Gastrocnemius medialis (tissue), 4 donors: Measurements from ENCODE around the gene AGPS. TPM values are rescaled to one million over a fixed set of nuclear protein-coding genes. Genes with fewer than 3 reads are reported as not detected.

Source experiments
- ATAC-seq, 2 donors: fragments of 150-250 bp; one replicate each; pipeline ENCODE4 v1.9.1; 2016
- DNase-seq, 2 donors: peaks; one replicate each; pipeline ENCODE4 v3.0.0-alpha.2; 2019
- H3K27ac ChIP-seq, 4 donors: fragments of 200-600 bp; sonication (generic); 1 replicate in 1 of 4; 2 replicates in 3 of 4; pipeline ENCODE4 v1.5.1; 2016 to 2018; ENCODE audit warnings: mild to moderate bottlenecking in 2 of 4, moderate library complexity in 1 of 4
- H3K27me3 ChIP-seq, 3 donors: fragments of 200-600 bp; sonication (generic) in 2 of 3; 1 replicate in 1 of 3; 2 replicates in 2 of 3; pipeline versions ENCODE4 v1.5.1 to v1.6.0; 2016 to 2019; ENCODE audit warnings: mild to moderate bottlenecking in 1 of 3, moderate library complexity in 1 of 3
- H3K36me3 ChIP-seq, 2 donors: fragments of 200-600 bp; sonication (generic) in 1 of 2; one replicate each; pipeline ENCODE4 v1.5.1; 2017 to 2018
- H3K4me1 ChIP-seq, 2 donors: fragments of 200-600 bp; sonication (generic) in 1 of 2; one replicate each; pipeline ENCODE4 v1.5.1; 2016 to 2017; ENCODE audit warnings: mild to moderate bottlenecking in 2 of 2
- H3K4me3 ChIP-seq, 4 donors: fragments of 200-600 bp; sonication (generic) in 3 of 4; 1 replicate in 1 of 4; 2 replicates in 3 of 4; pipeline ENCODE4 v1.5.1; 2016 to 2019; ENCODE audit warnings: mild to moderate bottlenecking in 2 of 4
- H3K9me3 ChIP-seq, 3 donors: fragments of 200-600 bp; sonication (generic) in 2 of 3; 1 replicate in 1 of 3; 2 replicates in 2 of 3; pipeline ENCODE4 v1.5.1; 2016 to 2019
- CTCF ChIP-seq, 5 experiments: fragments of 450-650 bp in 3 of 5; fragments of 200-600 bp in 2 of 5; sonication (generic) in 2 of 5; IDR thresholded peaks in 4 of 5; conservative IDR thresholded peaks in 1 of 5; 1 replicate in 4 of 5; 2 replicates in 1 of 5; pipeline ENCODE4 v1.5.1; 2016 to 2019; ENCODE audit warnings: antibody characterized with exemption in 5 of 5, mild to moderate bottlenecking in 3 of 5, moderate library complexity in 3 of 5
- POLR2A ChIP-seq, 2 donors: fragments of 450-650 bp; IDR thresholded peaks; one replicate each; pipeline ENCODE4 v1.6.1; 2017; ENCODE audit warnings: antibody characterized with exemption in 2 of 2, mild to moderate bottlenecking in 2 of 2, moderate library complexity in 2 of 2
- in situ Hi-C, 4 donors: fragments of 200-750 bp; cut with MboI; loops; one replicate each; pipeline versions ENCODE4 v1.15.0 to v1.8.0; 2017; ENCODE audit warnings: low sequenced_read_pairs in 4 of 4
- intact Hi-C: fragments of 100-400 bp; cut with DNase I; formaldehyde crosslinking; loops from one replicate; pipeline ENCODE4 v1.15.1; 2023; ENCODE audit warnings: low total_unique reads
- total RNA-seq, 4 donors: library from RNA; depleted of rRNA; stranded (reverse); fragments of >200 nt; gene quantifications; one replicate each; pipeline versions ENCODE4 v1.1.0 to v1.2.3, GENCODE V29; 2016

The AGPS gene
- total RNA-seq, 4 donors from 2014 or later: 23.1 to 30.9 (median 26.2) TPM

- Histone ChIP-seq H3K27ac (no peak overlapping the region), H3K27me3 (no peaks in the 10 kb centered on the region), H3K4me3 (no peak overlapping the region), H3K9me3 (no peaks in the 10 kb centered on the region), H3K4me1 (no peaks in the 10 kb centered on the region), H3K36me3 (no peaks in the 10 kb centered on the region)
- no peak for TF ChIP-seq CTCF (IDR thresholded peaks at IDR 0.05 in 4 of 5, conservative IDR thresholded peaks at IDR 0.05 in 1 of 5)
- no peak for TF ChIP-seq POLR2A (IDR thresholded peaks at IDR 0.05)
- ATAC-seq (no peak), DNase-seq (no peak)
- intact Hi-C loops: no loop called here
- in situ Hi-C loops: no loop called here
These were observed 145.8 kb downstream of the AGPS start for GRCh38 chr2:177538323-177538722.

GRCh38 chr2:177540283-177540682 lies 147.7 kb downstream of the AGPS start:
- H3K9me3 ChIP-seq: no peaks in the 10 kb centered on the region
- no peak overlapping the region for H3K27ac ChIP-seq
- ATAC-seq: no peak
- no peak overlapping the region for H3K4me3 ChIP-seq
- H3K36me3 ChIP-seq: no peaks in the 10 kb centered on the region
- no peaks in the 10 kb centered on the region for H3K27me3 ChIP-seq
- in situ Hi-C loops (no loop called here), intact Hi-C loops (no loop called here)
- H3K4me1 ChIP-seq: no peaks in the 10 kb centered on the region
- no peak for TF ChIP-seq CTCF (IDR thresholded peaks at IDR 0.05 in 4 of 5, conservative IDR thresholded peaks at IDR 0.05 in 1 of 5)
- TF ChIP-seq POLR2A (IDR thresholded peaks at IDR 0.05): no peak
- no peak for DNase-seq

GRCh38 chr2:177541258-177541991 lies 148.9 kb downstream of the AGPS start:
- H3K4me3 ChIP-seq: no peak overlapping the region
- DNase-seq (no peak), ATAC-seq (no peak)
- H3K27me3 ChIP-seq: no peaks in the 10 kb centered on the region
- no peaks in the 10 kb centered on the region for H3K4me1 ChIP-seq
- no peak for TF ChIP-seq CTCF (IDR thresholded peaks at IDR 0.05 in 4 of 5, conservative IDR thresholded peaks at IDR 0.05 in 1 of 5)
- no peak for TF ChIP-seq POLR2A (IDR thresholded peaks at IDR 0.05)
- no peak overlapping the region for H3K27ac ChIP-seq
- in situ Hi-C loops: no loop called here
- intact Hi-C loops: no loop called here
- no peaks in the 10 kb centered on the region for H3K36me3 ChIP-seq
- no peaks in the 10 kb centered on the region for H3K9me3 ChIP-seq

GRCh38 chr2:177542396-177542795 lies 149.8 kb downstream of the AGPS start:
- no peaks in the 10 kb centered on the region for H3K9me3 ChIP-seq
- H3K36me3 ChIP-seq: no peaks in the 10 kb centered on the region
- TF ChIP-seq CTCF (IDR thresholded peaks at IDR 0.05 in 4 of 5, conservative IDR thresholded peaks at IDR 0.05 in 1 of 5) (no peak), POLR2A (IDR thresholded peaks at IDR 0.05) (no peak)
- no peak overlapping the region for H3K27ac ChIP-seq
- H3K27me3 ChIP-seq: no peaks in the 10 kb centered on the region
- H3K4me1 ChIP-seq: no peaks in the 10 kb centered on the region
- DNase-seq (no peak), ATAC-seq (no peak)
- in situ Hi-C loops: no loop called here
- intact Hi-C loops: no loop called here
- no peak overlapping the region for H3K4me3 ChIP-seq
